H1 (cell line): ENCODE measurements around the gene RNU5D-1. TPM values are rescaled to one million over a fixed set of nuclear protein-coding genes. Genes with fewer than 3 reads are reported as not detected.

Source experiments
- CTBP2 ChIP-seq: IDR thresholded peaks from 2 replicates; pipeline ENCODE4 v1.7.0; 2011; ENCODE audit warnings: borderline replicate concordance, mild to moderate bottlenecking, moderate library complexity, mixed read lengths, low read length; ENCODE audit not compliant: insufficient read depth, insufficient read length
- JUND ChIP-seq: IDR thresholded peaks from 2 replicates; pipeline ENCODE4 v1.6.1; 2011; ENCODE audit warnings: mild to moderate bottlenecking, improper control_type of control experiment, low read length
- KDM4A ChIP-seq: IDR thresholded peaks from one replicate; pipeline ENCODE4 v1.7.1; 2012; ENCODE audit warnings: low read depth, mild to moderate bottlenecking, moderate library complexity, low read length, inconsistent platforms; ENCODE audit not compliant: severe bottlenecking
- PHF8 ChIP-seq: fragments of 200-600 bp; sonication (generic); conservative IDR thresholded peaks from 2 replicates; pipeline ENCODE4 v1.7.1; 2012; ENCODE audit warnings: low read depth, mild to moderate bottlenecking, inconsistent platforms, low read length, moderate library complexity
- RNF2 ChIP-seq: fragments of 200-900, 300-1000 bp; sonication (generic); IDR thresholded peaks from 2 replicates; pipeline ENCODE4 v1.7.1; 2016; ENCODE audit warnings: borderline replicate concordance, low read depth, mild to moderate bottlenecking, antibody characterized with exemption, low read length; ENCODE audit not compliant: poor library complexity, severe bottlenecking; ENCODE audit errors: missing control alignments
- SP4 ChIP-seq: IDR thresholded peaks from 2 replicates; pipeline ENCODE4 v1.6.1; 2012; ENCODE audit warnings: low read length, inconsistent platforms
- SUZ12 ChIP-seq: fragments of 200-600 bp; sonication (generic); IDR thresholded peaks from 2 replicates; pipeline ENCODE4 v1.6.1; 2012; ENCODE audit warnings: mild to moderate bottlenecking, inconsistent platforms, low read length, moderate library complexity, mixed read lengths
- TAF1 ChIP-seq: IDR thresholded peaks from 2 replicates; pipeline ENCODE4 v1.6.1; 2011; ENCODE audit warnings: mild to moderate bottlenecking, low read depth, low read length
- polyA plus RNA-seq, 7 experiments: library from polyadenylated mRNA; depleted of rRNA in 3 of 7; stranded (reverse) in 5 of 7; unstranded in 2 of 7; fragments of >200 nt in 5 of 7; fragments of 200-250 nt in 2 of 7; gene quantifications; 1 replicate in 5 of 7; 2 replicates in 1 of 7; 4 replicates in 1 of 7; pipeline versions ENCODE4 v1.2.1 to v1.2.3, GENCODE V29; 2011 to 2013; ENCODE audit warnings: missing spikeins in 2 of 7, mixed read lengths in 2 of 7
- total RNA-seq: library from RNA; stranded (reverse); fragmentation: NEBNext Ultra II Directional; extraction: Animal tissue kit (Norgen Biotek cat#: 25700); gene quantifications from 2 replicates; pipeline ENCODE4 v1.2.1, GENCODE V29; 2021
- TF ChIP-seq, protein P1 (sequence below): fragments of 300-600 bp; sonication (generic); IDR thresholded peaks from 2 replicates; pipeline ENCODE4 v1.7.1; 2012; ENCODE audit warnings: low read length, moderate library complexity, mild to moderate bottlenecking, inconsistent platforms; ENCODE audit not compliant: insufficient replicate concordance

Gene RNU5D-1
- total and polyA plus RNA-seq, 2 of the 8 experiments (the other 6 are each of a cell fraction or from before 2014, with no cell fraction given), result under 0.01 TPM; not detected in 1

DNA sequence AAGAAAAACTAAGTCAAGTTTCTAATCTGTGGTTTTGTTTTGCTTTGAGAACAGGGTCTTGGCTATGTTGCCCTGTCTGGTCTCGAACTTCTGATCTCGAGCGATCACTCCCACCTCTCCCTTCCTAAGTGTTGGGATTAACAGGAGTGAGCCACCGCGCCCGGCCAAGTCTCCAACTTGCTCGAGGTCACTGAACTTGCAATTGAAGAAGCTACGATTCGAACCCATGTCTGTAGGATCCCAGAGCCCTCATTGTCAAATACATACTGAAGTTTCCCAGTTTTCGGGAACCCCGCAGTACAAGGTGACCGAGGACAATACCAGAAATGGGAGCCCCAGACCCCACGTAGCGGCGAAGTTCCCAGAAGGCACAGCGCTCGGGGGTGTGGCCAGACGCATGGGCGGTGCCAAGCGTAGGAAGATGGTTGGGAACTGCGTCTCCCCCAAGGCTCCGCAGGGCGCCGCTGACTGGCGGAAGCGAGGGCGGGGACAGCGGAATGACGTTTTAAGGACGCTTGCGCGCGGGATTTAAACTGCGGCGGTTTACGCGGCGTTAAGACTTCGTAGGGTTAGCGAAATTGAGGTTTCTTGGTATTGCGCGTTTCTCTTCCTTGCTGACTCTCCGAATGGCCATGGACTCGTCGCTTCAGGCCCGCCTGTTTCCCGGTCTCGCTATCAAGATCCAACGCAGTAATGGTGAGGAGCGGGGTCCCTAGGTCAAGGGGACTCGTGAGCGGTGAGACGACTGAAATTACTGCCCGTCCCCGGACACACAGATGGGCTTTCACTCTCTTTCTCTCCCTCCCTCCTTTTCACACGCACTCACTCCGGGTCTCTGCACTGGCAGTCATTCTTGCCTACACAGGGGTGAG is 8.6 kb upstream of the RNU5D-1 start, which contains the start of gene KIF2C (continued):
- TF ChIP-seq, protein P1, sequence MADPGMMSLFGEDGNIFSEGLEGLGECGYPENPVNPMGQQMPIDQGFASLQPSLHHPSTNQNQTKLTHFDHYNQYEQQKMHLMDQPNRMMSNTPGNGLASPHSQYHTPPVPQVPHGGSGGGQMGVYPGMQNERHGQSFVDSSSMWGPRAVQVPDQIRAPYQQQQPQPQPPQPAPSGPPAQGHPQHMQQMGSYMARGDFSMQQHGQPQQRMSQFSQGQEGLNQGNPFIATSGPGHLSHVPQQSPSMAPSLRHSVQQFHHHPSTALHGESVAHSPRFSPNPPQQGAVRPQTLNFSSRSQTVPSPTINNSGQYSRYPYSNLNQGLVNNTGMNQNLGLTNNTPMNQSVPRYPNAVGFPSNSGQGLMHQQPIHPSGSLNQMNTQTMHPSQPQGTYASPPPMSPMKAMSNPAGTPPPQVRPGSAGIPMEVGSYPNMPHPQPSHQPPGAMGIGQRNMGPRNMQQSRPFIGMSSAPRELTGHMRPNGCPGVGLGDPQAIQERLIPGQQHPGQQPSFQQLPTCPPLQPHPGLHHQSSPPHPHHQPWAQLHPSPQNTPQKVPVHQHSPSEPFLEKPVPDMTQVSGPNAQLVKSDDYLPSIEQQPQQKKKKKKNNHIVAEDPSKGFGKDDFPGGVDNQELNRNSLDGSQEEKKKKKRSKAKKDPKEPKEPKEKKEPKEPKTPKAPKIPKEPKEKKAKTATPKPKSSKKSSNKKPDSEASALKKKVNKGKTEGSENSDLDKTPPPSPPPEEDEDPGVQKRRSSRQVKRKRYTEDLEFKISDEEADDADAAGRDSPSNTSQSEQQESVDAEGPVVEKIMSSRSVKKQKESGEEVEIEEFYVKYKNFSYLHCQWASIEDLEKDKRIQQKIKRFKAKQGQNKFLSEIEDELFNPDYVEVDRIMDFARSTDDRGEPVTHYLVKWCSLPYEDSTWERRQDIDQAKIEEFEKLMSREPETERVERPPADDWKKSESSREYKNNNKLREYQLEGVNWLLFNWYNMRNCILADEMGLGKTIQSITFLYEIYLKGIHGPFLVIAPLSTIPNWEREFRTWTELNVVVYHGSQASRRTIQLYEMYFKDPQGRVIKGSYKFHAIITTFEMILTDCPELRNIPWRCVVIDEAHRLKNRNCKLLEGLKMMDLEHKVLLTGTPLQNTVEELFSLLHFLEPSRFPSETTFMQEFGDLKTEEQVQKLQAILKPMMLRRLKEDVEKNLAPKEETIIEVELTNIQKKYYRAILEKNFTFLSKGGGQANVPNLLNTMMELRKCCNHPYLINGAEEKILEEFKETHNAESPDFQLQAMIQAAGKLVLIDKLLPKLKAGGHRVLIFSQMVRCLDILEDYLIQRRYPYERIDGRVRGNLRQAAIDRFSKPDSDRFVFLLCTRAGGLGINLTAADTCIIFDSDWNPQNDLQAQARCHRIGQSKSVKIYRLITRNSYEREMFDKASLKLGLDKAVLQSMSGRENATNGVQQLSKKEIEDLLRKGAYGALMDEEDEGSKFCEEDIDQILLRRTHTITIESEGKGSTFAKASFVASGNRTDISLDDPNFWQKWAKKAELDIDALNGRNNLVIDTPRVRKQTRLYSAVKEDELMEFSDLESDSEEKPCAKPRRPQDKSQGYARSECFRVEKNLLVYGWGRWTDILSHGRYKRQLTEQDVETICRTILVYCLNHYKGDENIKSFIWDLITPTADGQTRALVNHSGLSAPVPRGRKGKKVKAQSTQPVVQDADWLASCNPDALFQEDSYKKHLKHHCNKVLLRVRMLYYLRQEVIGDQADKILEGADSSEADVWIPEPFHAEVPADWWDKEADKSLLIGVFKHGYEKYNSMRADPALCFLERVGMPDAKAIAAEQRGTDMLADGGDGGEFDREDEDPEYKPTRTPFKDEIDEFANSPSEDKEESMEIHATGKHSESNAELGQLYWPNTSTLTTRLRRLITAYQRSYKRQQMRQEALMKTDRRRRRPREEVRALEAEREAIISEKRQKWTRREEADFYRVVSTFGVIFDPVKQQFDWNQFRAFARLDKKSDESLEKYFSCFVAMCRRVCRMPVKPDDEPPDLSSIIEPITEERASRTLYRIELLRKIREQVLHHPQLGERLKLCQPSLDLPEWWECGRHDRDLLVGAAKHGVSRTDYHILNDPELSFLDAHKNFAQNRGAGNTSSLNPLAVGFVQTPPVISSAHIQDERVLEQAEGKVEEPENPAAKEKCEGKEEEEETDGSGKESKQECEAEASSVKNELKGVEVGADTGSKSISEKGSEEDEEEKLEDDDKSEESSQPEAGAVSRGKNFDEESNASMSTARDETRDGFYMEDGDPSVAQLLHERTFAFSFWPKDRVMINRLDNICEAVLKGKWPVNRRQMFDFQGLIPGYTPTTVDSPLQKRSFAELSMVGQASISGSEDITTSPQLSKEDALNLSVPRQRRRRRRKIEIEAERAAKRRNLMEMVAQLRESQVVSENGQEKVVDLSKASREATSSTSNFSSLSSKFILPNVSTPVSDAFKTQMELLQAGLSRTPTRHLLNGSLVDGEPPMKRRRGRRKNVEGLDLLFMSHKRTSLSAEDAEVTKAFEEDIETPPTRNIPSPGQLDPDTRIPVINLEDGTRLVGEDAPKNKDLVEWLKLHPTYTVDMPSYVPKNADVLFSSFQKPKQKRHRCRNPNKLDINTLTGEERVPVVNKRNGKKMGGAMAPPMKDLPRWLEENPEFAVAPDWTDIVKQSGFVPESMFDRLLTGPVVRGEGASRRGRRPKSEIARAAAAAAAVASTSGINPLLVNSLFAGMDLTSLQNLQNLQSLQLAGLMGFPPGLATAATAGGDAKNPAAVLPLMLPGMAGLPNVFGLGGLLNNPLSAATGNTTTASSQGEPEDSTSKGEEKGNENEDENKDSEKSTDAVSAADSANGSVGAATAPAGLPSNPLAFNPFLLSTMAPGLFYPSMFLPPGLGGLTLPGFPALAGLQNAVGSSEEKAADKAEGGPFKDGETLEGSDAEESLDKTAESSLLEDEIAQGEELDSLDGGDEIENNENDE, result no peak
- peak; percentile 90 for TF ChIP-seq SP4
- no peak for TF ChIP-seq SUZ12
- TF ChIP-seq CTBP2, result peak; percentile 45
- peak; percentile 53 for TF ChIP-seq KDM4A
- peak; percentile 85 for TF ChIP-seq PHF8
- no peak for TF ChIP-seq JUND
- peak; percentile 60 for TF ChIP-seq TAF1
- no peak for TF ChIP-seq RNF2
